GM19043 (cell line): Measurements from ENCODE around the gene COTL1.

Source experiments
- ATAC-seq: cut with Tn5 transposase; IDR thresholded peaks from one replicate; pipeline ENCODE4 v1.9.1; 2021; ENCODE audit warnings: low read depth; ENCODE audit not compliant: unreplicated experiment

Gene COTL1

GRCh38 chr16:84614968-84615813 is 2.7 kb downstream of the COTL1 start:
- ATAC-seq, result no peak

- ATAC-seq, result no peak
Measured at GRCh38 chr16:84614623-84614967, 3.3 kb downstream of the COTL1 start.

- ATAC-seq, result no peak
Measured at GRCh38 chr16:84614073-84614459, 3.8 kb downstream of the COTL1 start.

GRCh38 chr16:84613408-84614072 is 4.3 kb downstream of the COTL1 start:
- ATAC-seq, result no peak

GRCh38 chr16:84612686-84613085 is 5.2 kb downstream of the COTL1 start:
- ATAC-seq, result no peak

- no peak for ATAC-seq
Measured at GRCh38 chr16:84611041-84611440, 6.8 kb downstream of the COTL1 start.

- no peak for ATAC-seq
Measured at GRCh38 chr16:84610376-84610775, 7.5 kb downstream of the COTL1 start.

GRCh38 chr16:84609563-84610177 is 8.2 kb downstream of the COTL1 start:
- ATAC-seq, result no peak

GRCh38 chr16:84608282-84608681 is 9.6 kb downstream of the COTL1 start:
- ATAC-seq, result no peak

- no peak for ATAC-seq
Measured at GRCh38 chr16:84607694-84608093, 10.2 kb downstream of the COTL1 start.

GRCh38 chr16:84607061-84607460 is 10.8 kb downstream of the COTL1 start:
- no peak for ATAC-seq

GRCh38 chr16:84606081-84606875 is 11.6 kb downstream of the COTL1 start:
- no peak for ATAC-seq

GRCh38 chr16:84605339-84605848 is 12.5 kb downstream of the COTL1 start:
- ATAC-seq, result no peak

- no peak for ATAC-seq
Measured at GRCh38 chr16:84604477-84605013, 13.3 kb downstream of the COTL1 start.

- no peak for ATAC-seq
Measured at GRCh38 chr16:84603940-84604339, 13.9 kb downstream of the COTL1 start.

- ATAC-seq, result no peak
Measured at GRCh38 chr16:84603140-84603816, 14.6 kb downstream of the COTL1 start.

GRCh38 chr16:84600343-84601229 is 17.3 kb downstream of the COTL1 start:
- peak; percentile 67 for ATAC-seq

- no peak for ATAC-seq
Measured at GRCh38 chr16:84599521-84600202, 18.2 kb downstream of the COTL1 start.
